LNCaP clone FGC (cell line): ENCODE data around the gene ARHGAP45.

ENCODE experiments used
- DNase-seq: peaks from one replicate; pipeline ENCODE4 v3.0.0-alpha.2; 2011; ENCODE audit warnings: low read depth
- H3K4me3 ChIP-seq: 2 replicates; pipeline ENCODE4 v1.5.1; 2011; ENCODE audit warnings: mild to moderate bottlenecking, low read depth, low read length, control low read depth
- CTCF ChIP-seq: IDR thresholded peaks from 2 replicates; pipeline ENCODE4 v1.5.1; 2012; ENCODE audit warnings: mild to moderate bottlenecking; ENCODE audit not compliant: control insufficient read depth, insufficient read depth; ENCODE audit errors: extremely low read depth

Gene ARHGAP45

DNA sequence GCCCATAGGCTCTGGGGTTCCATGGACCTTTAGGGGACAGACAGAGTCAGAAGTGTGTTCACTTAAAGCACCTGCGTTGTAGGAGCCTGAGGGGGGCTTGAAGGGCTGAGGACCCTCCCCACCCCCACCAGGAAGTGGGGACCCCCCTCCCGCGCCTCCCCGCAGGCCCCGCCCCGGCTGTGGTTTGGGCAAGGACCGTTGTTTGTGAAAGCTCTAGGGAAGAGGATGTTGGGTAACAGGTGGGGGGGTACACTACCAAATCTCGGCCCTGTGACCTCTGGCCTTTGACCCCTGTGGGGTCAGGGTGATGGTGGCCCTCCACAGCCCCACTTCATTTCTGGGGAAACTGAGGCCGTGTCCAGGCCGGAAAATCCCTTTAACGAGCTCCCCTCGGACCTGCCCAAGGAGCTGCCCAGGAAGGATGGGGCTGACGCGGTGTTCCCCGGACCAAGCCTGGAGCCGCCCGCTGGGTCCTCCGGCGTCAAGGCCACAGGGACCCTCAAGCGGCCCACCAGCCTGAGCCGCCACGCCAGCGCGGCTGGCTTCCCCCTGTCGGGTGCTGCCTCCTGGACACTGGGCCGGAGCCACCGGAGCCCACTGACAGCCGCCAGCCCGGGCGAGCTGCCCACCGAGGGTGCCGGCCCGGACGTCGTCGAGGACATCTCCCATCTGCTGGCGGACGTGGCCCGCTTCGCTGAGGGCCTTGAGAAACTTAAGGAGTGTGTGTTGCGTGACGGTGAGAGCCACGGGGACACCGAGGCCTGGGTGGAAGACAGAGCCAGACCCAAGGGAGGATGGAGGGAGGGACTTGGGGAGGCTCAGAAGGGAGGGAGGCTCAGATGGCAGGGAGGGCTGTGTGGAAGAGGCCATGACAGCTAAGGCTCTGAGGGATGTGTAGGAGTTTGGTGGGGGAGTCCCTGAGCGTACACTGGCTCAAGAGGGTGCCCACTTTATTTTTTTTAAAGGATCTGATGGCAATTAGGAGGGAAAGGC, 1.3 kb downstream of the ARHGAP45 start:
- TF ChIP-seq CTCF, result no peak
- H3K4me3 ChIP-seq, result no peak overlapping the region
- DNase-seq, result no peak

DNA sequence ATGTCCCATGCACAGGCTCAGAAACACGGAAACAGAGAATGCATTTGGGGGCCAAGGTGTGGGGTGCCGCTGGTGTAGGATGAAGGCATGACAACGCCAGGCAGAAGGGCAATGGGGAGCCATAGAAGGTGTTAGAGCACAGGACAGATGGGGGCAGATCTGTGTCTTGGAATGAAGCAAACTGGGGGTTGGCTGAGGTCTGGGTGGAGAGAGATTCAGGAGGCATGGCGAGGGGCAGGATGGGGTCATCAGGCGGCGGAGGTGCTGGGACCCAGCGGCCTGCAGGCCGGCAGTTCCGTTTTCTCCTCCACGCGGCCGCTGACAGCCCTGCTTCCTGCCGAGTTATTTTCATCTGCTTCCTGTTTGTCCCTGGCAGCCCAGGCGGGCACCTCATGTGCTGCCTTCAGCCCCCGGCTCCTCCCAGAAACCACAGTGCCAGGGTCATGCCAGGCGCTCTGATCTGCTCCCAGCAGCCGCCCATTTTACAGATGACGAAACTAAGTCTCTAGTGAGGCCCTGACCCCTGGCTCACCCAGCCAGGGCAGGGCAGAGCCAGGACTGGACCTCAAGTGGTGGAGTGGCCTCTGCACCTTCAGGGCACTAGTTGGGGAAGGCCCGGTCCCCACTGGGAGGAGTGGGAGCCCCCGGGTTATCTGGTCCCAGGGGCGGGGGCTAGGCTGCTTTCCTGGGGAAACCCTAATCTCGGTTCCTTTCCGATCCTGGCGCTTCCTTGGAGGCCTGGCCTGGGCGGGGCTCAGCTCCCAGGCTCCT, 2.2 kb downstream of the ARHGAP45 start:
- no peak overlapping the region for H3K4me3 ChIP-seq
- TF ChIP-seq CTCF, result no peak
- no peak for DNase-seq

GRCh38 chr19:1070576-1070930, 3.6 kb downstream of the ARHGAP45 start:
- no peak for DNase-seq
- no peak overlapping the region for H3K4me3 ChIP-seq
- no peak for TF ChIP-seq CTCF

GRCh38 chr19:1070931-1071791, 4.2 kb downstream of the ARHGAP45 start:
- no peak for TF ChIP-seq CTCF
- no peak overlapping the region for H3K4me3 ChIP-seq
- no peak for DNase-seq

DNA sequence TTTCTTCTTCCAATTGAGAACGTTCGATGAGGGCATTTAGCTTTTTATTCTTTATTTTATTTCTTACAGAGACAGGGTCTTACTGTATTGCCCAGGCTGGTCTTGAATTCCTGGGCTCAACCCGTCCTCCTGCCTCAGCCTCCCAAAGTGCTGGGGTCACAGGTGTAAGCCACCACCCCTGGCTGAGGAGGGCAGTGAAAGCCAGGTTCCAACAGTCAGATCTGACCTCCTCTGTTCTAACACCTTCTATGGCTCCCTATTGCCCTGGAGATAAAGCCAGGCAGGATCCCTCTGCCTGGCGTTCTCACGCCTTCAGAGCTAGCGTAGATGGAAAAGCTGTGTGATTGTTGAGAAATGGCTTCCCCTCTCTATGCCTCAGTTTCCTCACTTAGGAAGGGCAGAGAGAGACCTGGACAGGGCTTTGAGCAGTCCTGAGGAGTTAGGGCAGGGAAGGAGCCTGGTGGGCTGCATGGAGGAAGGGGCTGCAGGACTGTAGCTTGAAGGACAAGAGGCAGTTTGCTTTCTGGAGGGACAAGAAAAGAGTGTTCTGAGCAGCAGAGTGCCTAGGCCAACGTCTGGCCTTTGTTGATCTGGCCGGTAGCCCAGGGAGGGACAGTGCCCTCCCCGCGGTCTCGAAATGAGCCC, 5.5 kb downstream of the ARHGAP45 start:
- no peak for TF ChIP-seq CTCF
- no peak for DNase-seq
- no peak overlapping the region for H3K4me3 ChIP-seq

GRCh38 chr19:1073063-1073955, 6.3 kb downstream of the ARHGAP45 start:
- no peak for TF ChIP-seq CTCF
- DNase-seq, result no peak
- no peak overlapping the region; the same call in 1 of the 2 replicates for H3K4me3 ChIP-seq
